Spleen (tissue), 7 donors: ENCODE results near the gene GALNT13.

Experiments used
- POLR2A ChIP-seq, 3 donors: fragments of 450-650 bp; IDR thresholded peaks; one replicate each; pipeline ENCODE4 v1.5.1; 2017; ENCODE audit warnings: antibody characterized with exemption in 3 of 3, mild to moderate bottlenecking in 1 of 3
- POLR2AphosphoS5 ChIP-seq, 3 donors: sonication (generic); formaldehyde crosslinking; IDR thresholded peaks; one replicate each; pipeline ENCODE4 v1.5.1; 2017; ENCODE audit warnings: antibody characterized with exemption in 3 of 3
- TF ChIP-seq, protein P1 (sequence below), 11 experiments: fragments of 200-600 bp in 7 of 11; fragments of 450-650 bp in 4 of 11; sonication (generic) in 4 of 11; IDR thresholded peaks in 8 of 11; conservative IDR thresholded peaks in 3 of 11; 1 replicate in 7 of 11; 2 replicates in 4 of 11; pipeline versions ENCODE4 v1.4.0 to v1.8.0; 2016 to 2021; ENCODE audit warnings: antibody characterized with exemption in 11 of 11, inconsistent platforms in 4 of 11, mild to moderate bottlenecking in 1 of 11
- donor health status: DM: no; HTN: no; CAD: no; lungs with moderate emphysema.
- donor health status: DM: no; HTN: no; CAD: no.
- donor health status: DM: no; HTN: no; CAD: no.

DNA sequence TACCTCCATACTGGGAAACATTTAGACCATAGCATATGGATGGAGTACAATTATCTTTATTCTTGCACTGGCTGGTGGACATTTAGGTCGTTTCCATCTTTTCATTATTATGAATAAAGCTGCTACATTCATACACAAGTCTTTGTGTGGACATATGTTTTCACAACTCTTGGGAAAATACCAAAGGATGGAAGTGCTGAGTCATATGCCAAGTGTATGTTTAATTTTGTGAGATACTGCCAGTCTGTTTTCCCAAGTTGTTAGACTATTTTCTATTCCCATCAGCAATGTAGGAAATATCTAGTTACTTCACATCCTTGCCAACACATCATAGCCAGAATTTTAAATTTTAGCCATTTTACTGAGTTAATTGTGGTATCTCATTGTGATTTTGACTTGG is 91.5 kb downstream of the GALNT13 start:
- TF ChIP-seq POLR2A (IDR thresholded peaks at IDR 0.05): no peak
- TF ChIP-seq, protein P1, sequence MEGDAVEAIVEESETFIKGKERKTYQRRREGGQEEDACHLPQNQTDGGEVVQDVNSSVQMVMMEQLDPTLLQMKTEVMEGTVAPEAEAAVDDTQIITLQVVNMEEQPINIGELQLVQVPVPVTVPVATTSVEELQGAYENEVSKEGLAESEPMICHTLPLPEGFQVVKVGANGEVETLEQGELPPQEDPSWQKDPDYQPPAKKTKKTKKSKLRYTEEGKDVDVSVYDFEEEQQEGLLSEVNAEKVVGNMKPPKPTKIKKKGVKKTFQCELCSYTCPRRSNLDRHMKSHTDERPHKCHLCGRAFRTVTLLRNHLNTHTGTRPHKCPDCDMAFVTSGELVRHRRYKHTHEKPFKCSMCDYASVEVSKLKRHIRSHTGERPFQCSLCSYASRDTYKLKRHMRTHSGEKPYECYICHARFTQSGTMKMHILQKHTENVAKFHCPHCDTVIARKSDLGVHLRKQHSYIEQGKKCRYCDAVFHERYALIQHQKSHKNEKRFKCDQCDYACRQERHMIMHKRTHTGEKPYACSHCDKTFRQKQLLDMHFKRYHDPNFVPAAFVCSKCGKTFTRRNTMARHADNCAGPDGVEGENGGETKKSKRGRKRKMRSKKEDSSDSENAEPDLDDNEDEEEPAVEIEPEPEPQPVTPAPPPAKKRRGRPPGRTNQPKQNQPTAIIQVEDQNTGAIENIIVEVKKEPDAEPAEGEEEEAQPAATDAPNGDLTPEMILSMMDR (IDR thresholded peaks at IDR 0.05 in 8 of 11, conservative IDR thresholded peaks at IDR 0.05 in 3 of 11): no peak
- no peak for TF ChIP-seq POLR2AphosphoS5 (IDR thresholded peaks at IDR 0.05)
